Measurements from ENCODE around the gene SH3D21. TPM values are rescaled to one million over a fixed set of nuclear protein-coding genes. Genes with fewer than 3 reads are reported as not detected.

SH3D21 gene
- total RNA-seq, 1 experiment from 2014 or later: 12.1 TPM

GRCh38 chr1:36343651-36344394 is 37.7 kb downstream of the SH3D21 start:
- H3K36me3 Mint-ChIP-seq (ENCODE audit: insufficient read depth, unreplicated experiment): peaks cover 29% of the 10 kb centered on the region
- H3K9me3 Mint-ChIP-seq (ENCODE audit: unreplicated experiment): no peaks in the 10 kb centered on the region
- no peaks in the 10 kb centered on the region for H3K27me3 Mint-ChIP-seq (ENCODE audit: insufficient read depth, unreplicated experiment)

DNA sequence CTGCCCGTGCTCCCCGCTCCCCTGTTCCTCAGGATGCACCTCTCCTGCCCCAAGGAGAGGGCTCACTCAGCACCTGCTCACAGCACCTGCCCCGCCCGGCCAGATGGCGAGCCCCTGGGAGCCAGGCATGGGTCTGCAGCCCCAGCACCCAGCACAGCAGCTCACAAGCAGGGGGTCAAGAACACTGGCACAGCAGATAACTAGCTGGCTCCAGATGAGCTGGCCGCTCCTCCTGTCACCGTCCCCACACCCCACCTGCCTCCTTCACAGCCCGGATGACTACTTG is 38.2 kb downstream of the SH3D21 start:
- intact Hi-C loops (cut with micrococcal nuclease; ENCODE audit: unreplicated experiment): no loop called here
- Mint-ChIP-seq H3K4me3 (ENCODE audit: unreplicated experiment) (no peak overlapping the region), H3K9me3 (ENCODE audit: unreplicated experiment) (no peaks in the 10 kb centered on the region), H3K4me1 (ENCODE audit: low read depth, unreplicated experiment) (no peaks in the 10 kb centered on the region), H3K36me3 (ENCODE audit: insufficient read depth, unreplicated experiment) (peaks cover 29% of the 10 kb centered on the region), H3K27me3 (ENCODE audit: insufficient read depth, unreplicated experiment) (no peaks in the 10 kb centered on the region), H3K27ac (ENCODE audit: unreplicated experiment) (no peak overlapping the region)
- CTCF ChIA-PET: interaction anchor here (0.6 kb wide), 1 partner anchor 25 kb away, joined by 3 read pairs; no protein-coding TSS in a partner anchor
- no peaks in the 10 kb centered on the region for H3K27me3 ChIP-seq (replicated peaks; ENCODE audit: control insufficient read depth, insufficient read depth, low read length)
- no peak for TF ChIP-seq CTCF (IDR thresholded peaks at IDR 0.05; ENCODE audit: insufficient read depth in 1 of 2, low read depth in 1 of 2, low read length in 1 of 2, severe bottlenecking in 1 of 2, unreplicated experiment in 1 of 2)
- no peaks in the 10 kb centered on the region for H3K36me3 ChIP-seq (ENCODE audit: control insufficient read depth, insufficient read depth, low read length)
- H3K4me1 ChIP-seq: no peaks in the 10 kb centered on the region
- BruUV-seq (replicated peaks): no TSS peak
- no peaks in the 10 kb centered on the region for H3K9me3 ChIP-seq
- POLR2A ChIA-PET: no interaction called here
- no peak overlapping the region for H3K4me3 ChIP-seq (ENCODE audit: low read depth, low read length)
- DNase-seq: no peak

More at GRCh38 chr1:36343651-36344394, 37.7 kb downstream of the SH3D21 start:
- H3K27me3 ChIP-seq (replicated peaks; ENCODE audit: control insufficient read depth, insufficient read depth, low read length): no peaks in the 10 kb centered on the region
- ChIA-PET CTCF (interaction anchor here (0.6 to 1.1 kb wide), 2 partner anchors 25 kb away, joined by 3 to 4 read pairs; no protein-coding TSS in a partner anchor), POLR2A (no interaction called here)
- H3K9me3 ChIP-seq: no peaks in the 10 kb centered on the region
- Mint-ChIP-seq H3K4me3 (ENCODE audit: unreplicated experiment) (no peak overlapping the region), H3K4me1 (ENCODE audit: low read depth, unreplicated experiment) (no peaks in the 10 kb centered on the region), H3K27ac (ENCODE audit: unreplicated experiment) (no peak overlapping the region)
- BruUV-seq (replicated peaks): no TSS peak
- intact Hi-C loops (cut with micrococcal nuclease; ENCODE audit: unreplicated experiment): no loop called here
- DNase-seq: no peak
- no peak overlapping the region for H3K4me3 ChIP-seq (ENCODE audit: low read depth, low read length)
- TF ChIP-seq CTCF (IDR thresholded peaks at IDR 0.05; ENCODE audit: insufficient read depth in 1 of 2, low read depth in 1 of 2, low read length in 1 of 2, severe bottlenecking in 1 of 2, unreplicated experiment in 1 of 2): no peak
- no peaks in the 10 kb centered on the region for H3K4me1 ChIP-seq
- H3K36me3 ChIP-seq (ENCODE audit: control insufficient read depth, insufficient read depth, low read length): no peaks in the 10 kb centered on the region

DNA sequence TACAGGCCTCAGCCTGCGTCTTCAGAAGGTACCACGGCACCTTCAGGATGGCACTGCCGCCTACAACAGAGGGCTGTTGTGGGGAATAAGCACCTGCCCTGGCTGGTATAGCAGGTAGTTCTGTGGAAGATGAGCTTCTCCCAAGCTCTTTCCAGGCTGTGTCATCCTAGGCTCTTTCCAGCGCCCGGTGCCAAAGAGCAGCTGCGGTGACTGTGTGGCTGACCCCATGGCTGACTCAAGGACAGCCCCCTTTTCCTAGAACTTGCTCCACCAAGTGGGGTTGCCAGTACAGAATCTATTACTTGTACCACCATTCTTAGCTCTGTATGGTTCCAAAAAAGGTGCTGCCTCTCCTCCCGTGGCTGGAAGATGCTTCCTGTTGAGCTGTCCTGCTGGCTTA is 39.2 kb downstream of the SH3D21 start:
- Mint-ChIP-seq H3K27ac (ENCODE audit: unreplicated experiment) (no peak overlapping the region), H3K9me3 (ENCODE audit: unreplicated experiment) (no peaks in the 10 kb centered on the region), H3K4me1 (ENCODE audit: low read depth, unreplicated experiment) (no peaks in the 10 kb centered on the region), H3K4me3 (ENCODE audit: unreplicated experiment) (no peak overlapping the region), H3K27me3 (ENCODE audit: insufficient read depth, unreplicated experiment) (no peaks in the 10 kb centered on the region), H3K36me3 (ENCODE audit: insufficient read depth, unreplicated experiment) (peaks cover 29% of the 10 kb centered on the region)
- BruUV-seq (replicated peaks): no TSS peak
- DNase-seq: no peak
- CTCF ChIA-PET: no interaction called here
- Histone ChIP-seq H3K4me1 (no peaks in the 10 kb centered on the region), H3K9me3 (no peaks in the 10 kb centered on the region), H3K4me3 (ENCODE audit: low read depth, low read length) (no peak overlapping the region), H3K36me3 (ENCODE audit: control insufficient read depth, insufficient read depth, low read length) (no peaks in the 10 kb centered on the region), H3K27me3 (replicated peaks; ENCODE audit: control insufficient read depth, insufficient read depth, low read length) (no peaks in the 10 kb centered on the region)
- POLR2A ChIA-PET: no interaction called here
- intact Hi-C loops (cut with micrococcal nuclease; ENCODE audit: unreplicated experiment): no loop called here
- no peak for TF ChIP-seq CTCF (IDR thresholded peaks at IDR 0.05; ENCODE audit: insufficient read depth in 1 of 2, low read depth in 1 of 2, low read length in 1 of 2, severe bottlenecking in 1 of 2, unreplicated experiment in 1 of 2)
